Adrenal gland (tissue), 12 donors: ENCODE results near the gene WNT3. TPM values are rescaled to one million over a fixed set of nuclear protein-coding genes. Genes with fewer than 3 reads are reported as not detected.

Experiments used
- DNase-seq, 7 donors: peaks; one replicate each; pipeline ENCODE4 v3.0.0-alpha.2; 2019 to 2020
- H3K27ac ChIP-seq, 5 donors: fragments of 200-600 bp; sonication (generic) in 4 of 5; 1 replicate in 3 of 5; 2 replicates in 2 of 5; pipeline versions ENCODE4 v1.5.1 to v1.8.0; 2016 to 2020; ENCODE audit warnings: mild to moderate bottlenecking in 1 of 5
- H3K27me3 ChIP-seq: fragments of 200-600 bp; 2 replicates; pipeline ENCODE4 v1.8.0; 2021
- H3K36me3 ChIP-seq, 2 donors: fragments of 200-600 bp; replicated peaks in 1 of 2; 1 replicate in 1 of 2; 2 replicates in 1 of 2; pipeline versions ENCODE4 v1.5.1 to v1.8.0; 2018 to 2022
- H3K4me1 ChIP-seq, 2 donors: fragments of 200-600 bp; replicated peaks in 1 of 2; 1 replicate in 1 of 2; 2 replicates in 1 of 2; pipeline versions ENCODE4 v1.5.1 to v1.8.0; 2018 to 2021
- H3K4me3 ChIP-seq, 4 donors: fragments of 200-600 bp; sonication (generic) in 3 of 4; one replicate each; pipeline ENCODE4 v1.5.1; 2016 to 2018
- H3K9me3 ChIP-seq, 3 donors: fragments of 200-600 bp; sonication (generic) in 1 of 3; replicated peaks in 1 of 3; 1 replicate in 2 of 3; 2 replicates in 1 of 3; pipeline versions ENCODE4 v1.5.1 to v1.8.0; 2016 to 2021
- POLR2A ChIP-seq, 2 donors: fragments of 450-650 bp; IDR thresholded peaks; one replicate each; pipeline ENCODE4 v1.6.1; 2017; ENCODE audit warnings: antibody characterized with exemption in 2 of 2, mild to moderate bottlenecking in 2 of 2, moderate library complexity in 1 of 2
- WGBS, 4 donors: extraction: QIAGEN DNeasy Blood & Tissue Kit in 2 of 4; methylation state at CpG; one replicate each; pipeline versions ENCODE4 v1.1.5 to v1.1.7; 2013 to 2017; 5-methylcytosine and 5-hydroxymethylcytosine counted together
- intact Hi-C, 2 donors: fragments of 100-400 bp; cut with DNase I; formaldehyde crosslinking; loops; one replicate each; pipeline versions ENCODE4 v1.14.1 to v1.15.0; 2022 to 2023
- polyA plus RNA-seq, 3 donors: library from polyadenylated mRNA; stranded (reverse); fragments of 200-250 nt in 2 of 3; fragments of 350-450 nt in 1 of 3; fragmentation: Illumina TruSeq in 1 of 3; extraction: RNeasy Lipid Tissue Mini Kit (QIAGEN cat#74804) in 1 of 3; gene quantifications; one replicate each; pipeline ENCODE4 v1.2.3, GENCODE V29; 2013 to 2014
- total RNA-seq, 9 donors: library from RNA; depleted of rRNA in 4 of 9; stranded (reverse); fragments of >200 nt in 4 of 9; fragments of 120-200 nt in 1 of 9; fragmentation: NEBNext Ultra II Directional in 1 of 9; extraction: Animal tissue kit (Norgen Biotek cat#: 25700) in 1 of 9; gene quantifications; one replicate each; pipeline versions ENCODE4 v1.1.0 to v1.2.4, GENCODE V29; 2013 to 2023
- TF ChIP-seq, protein P1 (sequence below), 6 experiments: fragments of 450-650 bp in 4 of 6; fragments of 200-600 bp in 2 of 6; sonication (generic) in 1 of 6; IDR thresholded peaks; 1 replicate in 5 of 6; 2 replicates in 1 of 6; pipeline versions ENCODE4 v1.5.1 to v1.8.0; 2016 to 2021; ENCODE audit warnings: antibody characterized with exemption in 6 of 6, mild to moderate bottlenecking in 2 of 6, moderate library complexity in 1 of 6
- donor health status: healthy with polysubstance abuse.
- donor health status: Bipolar disorder and iron deficiency.
- donor health status: DM: yes; HTN: yes; CAD: no.
- donor health status: DM: no; HTN: no; CAD: no.
- donor health status: DM: no; HTN: no; CAD: no.
- donor health status: DM: yes; HTN: yes; CAD: no.

Gene WNT3
- total and polyA plus RNA-seq, 12 donors: 0.16 to 1.1 (median 0.46) TPM; not detected in 2

DNA sequence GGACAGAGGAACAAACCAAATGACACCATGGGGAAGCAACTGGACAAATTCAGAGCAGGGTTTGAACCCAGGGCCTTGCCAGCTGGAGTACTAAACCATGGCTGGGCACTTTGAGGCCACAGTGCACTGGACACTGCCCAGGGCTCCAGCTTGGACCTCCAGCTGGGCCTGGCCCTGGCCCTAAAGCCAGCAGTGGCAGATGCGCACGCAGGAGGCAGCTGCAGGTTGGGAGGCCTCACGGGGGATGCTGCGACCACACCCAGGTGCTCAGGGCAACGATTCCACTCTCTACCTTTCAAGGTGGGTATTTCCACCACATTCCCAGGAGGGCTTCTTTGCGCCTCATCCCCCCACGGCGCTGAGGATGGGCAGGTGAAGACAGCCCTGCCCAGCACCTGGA is 28.9 kb downstream of the WNT3 start:
- no peak for DNase-seq
- H3K27me3 ChIP-seq: peaks cover 11% of the 10 kb centered on the region
- intact Hi-C loops: no loop called here

GRCh38 chr17:46788796-46789195 is 29.7 kb downstream of the WNT3 start:
- intact Hi-C loops: no loop called here
- H3K9me3 ChIP-seq: no peaks in the 10 kb centered on the region
- no peak overlapping the region for H3K4me3 ChIP-seq
- no peak for DNase-seq
- H3K4me1 ChIP-seq: no peaks in the 10 kb centered on the region
- no peaks in the 10 kb centered on the region for H3K36me3 ChIP-seq
- TF ChIP-seq POLR2A (IDR thresholded peaks at IDR 0.05): no peak
- TF ChIP-seq, protein P1, sequence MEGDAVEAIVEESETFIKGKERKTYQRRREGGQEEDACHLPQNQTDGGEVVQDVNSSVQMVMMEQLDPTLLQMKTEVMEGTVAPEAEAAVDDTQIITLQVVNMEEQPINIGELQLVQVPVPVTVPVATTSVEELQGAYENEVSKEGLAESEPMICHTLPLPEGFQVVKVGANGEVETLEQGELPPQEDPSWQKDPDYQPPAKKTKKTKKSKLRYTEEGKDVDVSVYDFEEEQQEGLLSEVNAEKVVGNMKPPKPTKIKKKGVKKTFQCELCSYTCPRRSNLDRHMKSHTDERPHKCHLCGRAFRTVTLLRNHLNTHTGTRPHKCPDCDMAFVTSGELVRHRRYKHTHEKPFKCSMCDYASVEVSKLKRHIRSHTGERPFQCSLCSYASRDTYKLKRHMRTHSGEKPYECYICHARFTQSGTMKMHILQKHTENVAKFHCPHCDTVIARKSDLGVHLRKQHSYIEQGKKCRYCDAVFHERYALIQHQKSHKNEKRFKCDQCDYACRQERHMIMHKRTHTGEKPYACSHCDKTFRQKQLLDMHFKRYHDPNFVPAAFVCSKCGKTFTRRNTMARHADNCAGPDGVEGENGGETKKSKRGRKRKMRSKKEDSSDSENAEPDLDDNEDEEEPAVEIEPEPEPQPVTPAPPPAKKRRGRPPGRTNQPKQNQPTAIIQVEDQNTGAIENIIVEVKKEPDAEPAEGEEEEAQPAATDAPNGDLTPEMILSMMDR (IDR thresholded peaks at IDR 0.05): no peak
- H3K27ac ChIP-seq: no peak overlapping the region
- peaks cover 11% of the 10 kb centered on the region for H3K27me3 ChIP-seq
- 89 to 95% (median 94%) methylated on average over 7 of the region's 7 CpGs for WGBS, 4 donors

More for the DNA sequence above, 28.9 kb downstream of the WNT3 start:
- Histone ChIP-seq H3K9me3 (no peaks in the 10 kb centered on the region), H3K27ac (no peak overlapping the region), H3K4me1 (no peaks in the 10 kb centered on the region), H3K4me3 (no peak overlapping the region), H3K36me3 (no peaks in the 10 kb centered on the region)
- 84 to 97% (median 95%) methylated on average over 3 to 8 of the region's 8 CpGs for WGBS, 4 donors
- no peak for TF ChIP-seq POLR2A (IDR thresholded peaks at IDR 0.05)
- TF ChIP-seq, protein P1 (IDR thresholded peaks at IDR 0.05): no peak

GRCh38 chr17:46788300-46788699 is 30.2 kb downstream of the WNT3 start:
- Histone ChIP-seq H3K4me3 (no peak overlapping the region), H3K27me3 (peaks cover 11% of the 10 kb centered on the region), H3K27ac (no peak overlapping the region), H3K4me1 (no peaks in the 10 kb centered on the region), H3K36me3 (no peaks in the 10 kb centered on the region), H3K9me3 (no peaks in the 10 kb centered on the region)
- 92 to 96% (median 93%) methylated on average over 5 of the region's 5 CpGs for WGBS, 4 donors
- TF ChIP-seq, protein P1 (IDR thresholded peaks at IDR 0.05): no peak
- TF ChIP-seq POLR2A (IDR thresholded peaks at IDR 0.05): no peak
- intact Hi-C loops: no loop called here
- DNase-seq: no peak

DNA sequence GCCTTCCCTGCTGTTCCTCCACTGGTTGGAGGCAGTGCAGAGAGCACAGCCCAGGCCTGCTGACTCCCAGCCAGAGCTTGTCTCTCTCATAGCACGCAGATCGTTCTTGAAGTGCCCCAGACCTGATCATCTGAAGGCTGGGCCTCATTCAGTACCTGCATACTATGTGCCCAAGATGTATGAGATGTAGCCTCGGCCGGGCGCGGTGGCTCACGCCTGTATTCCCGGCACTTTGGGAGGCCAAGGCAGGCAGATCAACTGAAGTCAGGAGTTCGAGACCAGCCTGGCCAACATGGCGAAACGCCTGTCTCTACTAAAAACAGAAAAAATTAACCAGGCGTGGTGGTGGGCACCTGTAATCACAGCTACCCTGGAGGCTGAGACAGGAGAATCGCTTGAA is 31.0 kb downstream of the WNT3 start:
- Histone ChIP-seq H3K36me3 (no peaks in the 10 kb centered on the region), H3K27me3 (peaks cover 7% of the 10 kb centered on the region), H3K4me1 (no peaks in the 10 kb centered on the region), H3K27ac (no peak overlapping the region), H3K4me3 (no peak overlapping the region), H3K9me3 (no peaks in the 10 kb centered on the region)
- 88 to 96% (median 92%) methylated on average over 11 to 13 of the region's 13 CpGs for WGBS, 4 donors
- TF ChIP-seq POLR2A (IDR thresholded peaks at IDR 0.05): no peak
- TF ChIP-seq, protein P1 (IDR thresholded peaks at IDR 0.05): no peak
- intact Hi-C loops: no loop called here
- DNase-seq: no peak
